GM23248 (cell line): ENCODE measurements around the gene PRICKLE1. TPM values are rescaled to one million over a fixed set of nuclear protein-coding genes. Genes with fewer than 3 reads are reported as not detected.
A peak's percentile ranks its signal among the peaks of the same experiment; 100 is the strongest.

ENCODE experiments used
- DNase-seq: peaks from one replicate; pipeline ENCODE4 v3.0.0-alpha.2; 2015
- H2AFZ ChIP-seq: fragments of 200-600 bp; sonication (generic); 2 replicates; pipeline ENCODE4 v1.6.1; 2016; ENCODE audit warnings: antibody characterized with exemption
- H3F3A ChIP-seq: fragments of 200-600 bp; sonication (generic); 2 replicates; pipeline ENCODE4 v1.6.1; 2016; ENCODE audit warnings: mild to moderate bottlenecking, antibody characterized with exemption, mixed run types; ENCODE audit not compliant: insufficient read depth
- H3K27ac ChIP-seq: fragments of 200-600 bp; sonication (generic); 2 replicates; pipeline ENCODE4 v1.5.1; 2016; ENCODE audit warnings: mild to moderate bottlenecking
- H3K27me3 ChIP-seq: fragments of 200-600 bp; sonication (generic); replicated peaks from 2 replicates; pipeline ENCODE4 v1.6.1; 2016; ENCODE audit warnings: mild to moderate bottlenecking; ENCODE audit not compliant: insufficient read depth
- H3K36me3 ChIP-seq: fragments of 200-600 bp; sonication (generic); 2 replicates; pipeline ENCODE4 v1.6.1; 2016; ENCODE audit warnings: low read depth, mild to moderate bottlenecking
- H3K4me1 ChIP-seq: fragments of 200-600 bp; sonication (generic); 2 replicates; pipeline ENCODE4 v1.6.1; 2016; ENCODE audit warnings: mild to moderate bottlenecking; ENCODE audit not compliant: insufficient read depth
- H3K4me2 ChIP-seq: fragments of 200-600 bp; sonication (generic); one replicate; pipeline ENCODE4 v1.6.1; 2016; ENCODE audit warnings: mild to moderate bottlenecking; ENCODE audit not compliant: unreplicated experiment
- H3K4me3 ChIP-seq: fragments of 200-600 bp; sonication (generic); 2 replicates; pipeline ENCODE4 v1.5.1; 2016; ENCODE audit warnings: mild to moderate bottlenecking
- H3K79me2 ChIP-seq: fragments of 200-600 bp; sonication (generic); 2 replicates; pipeline ENCODE4 v1.6.1; 2016; ENCODE audit warnings: mild to moderate bottlenecking; ENCODE audit not compliant: insufficient read depth
- H3K9ac ChIP-seq: fragments of 200-600 bp; sonication (generic); 2 replicates; pipeline ENCODE4 v1.6.1; 2016; ENCODE audit warnings: mild to moderate bottlenecking
- H3K9me2 ChIP-seq: fragments of 200-600 bp; sonication (generic); 2 replicates; pipeline ENCODE4 v1.6.1; 2016; ENCODE audit warnings: mixed run types, mild to moderate bottlenecking, moderate library complexity; ENCODE audit not compliant: insufficient read depth
- H3K9me3 ChIP-seq: fragments of 200-600 bp; sonication (generic); one replicate; pipeline ENCODE4 v1.6.1; 2017; ENCODE audit warnings: low read depth
- H4K20me1 ChIP-seq: fragments of 200-600 bp; sonication (generic); 2 replicates; pipeline ENCODE4 v1.6.0; 2016; ENCODE audit not compliant: insufficient read depth
- EZH2 ChIP-seq: fragments of 200-600 bp; sonication (generic); IDR thresholded peaks from 2 replicates; pipeline ENCODE4 v1.6.1; 2018; ENCODE audit warnings: antibody characterized with exemption, mild to moderate bottlenecking; ENCODE audit not compliant: insufficient read depth, poor library complexity, severe bottlenecking
- EZH2phosphoT487 ChIP-seq: fragments of 200-600 bp; sonication (generic); IDR thresholded peaks from 2 replicates; pipeline ENCODE4 v1.6.1; 2018; ENCODE audit warnings: antibody characterized with exemption, moderate library complexity, mild to moderate bottlenecking, low read depth; ENCODE audit not compliant: insufficient read depth
- WGBS, 2 experiments: methylation state at CpG; one replicate each; pipeline ENCODE4 v1.1.6; 2015 to 2017; ENCODE audit warnings: low lambda C conversion rate in 2 of 2, low coverage in 1 of 2; ENCODE audit errors: missing lambda C conversion rate in 2 of 2; 5-methylcytosine and 5-hydroxymethylcytosine counted together
- in situ Hi-C: fragments of 300-500 bp; cut with MboI; formaldehyde crosslinking; loops from 2 replicates; pipeline ENCODE4 v1.15.0; 2020
- polyA plus RNA-seq: library from polyadenylated mRNA; unstranded; fragments of >200 nt; fragmentation: Nextera tagmentation; extraction: Ambion mirVana; gene quantifications from 2 replicates; pipeline ENCODE4 v1.2.1, GENCODE V29; 2016
- total RNA-seq: library from RNA; depleted of rRNA; stranded (reverse); fragments of >200 nt; shearing (Covaris generic); gene quantifications from 2 replicates; pipeline ENCODE4 v1.2.3, GENCODE V29; 2014

The PRICKLE1 gene
- total and polyA plus RNA-seq, 2 experiments from 2014 or later, result 12.9 to 25.7 TPM

- TF ChIP-seq EZH2phosphoT487 (no peak), EZH2 (no peak)
- Histone ChIP-seq H3K4me1 (peaks cover 26% of the 10 kb centered on the region), H3K4me3 (no peak overlapping the region), H2AFZ (no peak overlapping the region), H3K4me2 (no peak overlapping the region), H3K27ac (peak overlapping the region; percentile 51), H3K9ac (no peak overlapping the region), H3K36me3 (no peaks in the 10 kb centered on the region), H3F3A (peaks cover 10% of the 10 kb centered on the region; the same call in 1 of the 2 replicates), H3K9me2 (no peaks in the 10 kb centered on the region), H4K20me1 (no peaks in the 10 kb centered on the region), H3K79me2 (no peaks in the 10 kb centered on the region), H3K9me3 (no peaks in the 10 kb centered on the region), H3K27me3 (no peaks in the 10 kb centered on the region)
- 93 to 95% methylated on average over 3 of the region's 3 CpGs for WGBS, 2 experiments
- peak; percentile 70 for DNase-seq
- in situ Hi-C loops, result no loop called here
Observed at GRCh38 chr12:42421844-42422779, 167.4 kb downstream of the PRICKLE1 start.

GRCh38 chr12:42420395-42420794 is 169.2 kb downstream of the PRICKLE1 start:
- Histone ChIP-seq H3K9me3 (no peaks in the 10 kb centered on the region), H3K36me3 (no peaks in the 10 kb centered on the region), H3K27ac (no peak overlapping the region), H3K79me2 (peaks cover 6% of the 10 kb centered on the region; the same call in 1 of the 2 replicates), H3K4me3 (no peak overlapping the region), H3K9ac (no peak overlapping the region), H3K27me3 (no peaks in the 10 kb centered on the region), H3K9me2 (no peaks in the 10 kb centered on the region), H4K20me1 (no peaks in the 10 kb centered on the region), H3F3A (peaks cover 10% of the 10 kb centered on the region; the same call in 1 of the 2 replicates), H3K4me2 (no peak overlapping the region), H3K4me1 (peaks cover 15% of the 10 kb centered on the region), H2AFZ (no peak overlapping the region)
- TF ChIP-seq EZH2 (no peak), EZH2phosphoT487 (no peak)
- in situ Hi-C loops, result no loop called here
- 95 to 100% methylated on average over 1 to 3 of the region's 3 CpGs for WGBS, 2 experiments
- no peak for DNase-seq

- Histone ChIP-seq H2AFZ (no peak overlapping the region), H3K27me3 (no peaks in the 10 kb centered on the region), H3F3A (peaks cover 6% of the 10 kb centered on the region; the same call in 1 of the 2 replicates), H3K4me2 (no peak overlapping the region), H3K9me2 (no peaks in the 10 kb centered on the region), H3K9me3 (no peaks in the 10 kb centered on the region), H4K20me1 (no peaks in the 10 kb centered on the region), H3K27ac (no peak overlapping the region), H3K36me3 (no peaks in the 10 kb centered on the region), H3K4me3 (no peak overlapping the region), H3K9ac (no peak overlapping the region), H3K79me2 (peaks cover 10% of the 10 kb centered on the region), H3K4me1 (no peaks in the 10 kb centered on the region)
- TF ChIP-seq EZH2phosphoT487, result no peak
- TF ChIP-seq EZH2, result no peak
- in situ Hi-C loops, result no loop called here
- no peak for DNase-seq
- WGBS, 2 experiments, result 80 to 81% methylated on average over 1 of the region's 1 CpG
Observed at GRCh38 chr12:42410340-42410739, 179.2 kb downstream of the PRICKLE1 start.

- in situ Hi-C loops, result no loop called here
Observed at GRCh38 chr12:42409471-42409870, 180.1 kb downstream of the PRICKLE1 start.

More at GRCh38 chr12:42409471-42409870, 180.1 kb downstream of the PRICKLE1 start:
- Histone ChIP-seq H3K4me2 (no peak overlapping the region), H3K27me3 (no peaks in the 10 kb centered on the region), H3K9ac (no peak overlapping the region), H4K20me1 (no peaks in the 10 kb centered on the region), H3K36me3 (no peaks in the 10 kb centered on the region), H3K4me3 (no peak overlapping the region), H3K9me2 (no peaks in the 10 kb centered on the region), H3K9me3 (no peaks in the 10 kb centered on the region), H3K4me1 (no peaks in the 10 kb centered on the region), H3K27ac (no peak overlapping the region), H3F3A (peaks cover 6% of the 10 kb centered on the region; the same call in 1 of the 2 replicates), H3K79me2 (peaks cover 4% of the 10 kb centered on the region; the same call in 1 of the 2 replicates), H2AFZ (no peak overlapping the region)
- TF ChIP-seq EZH2phosphoT487 (no peak), EZH2 (no peak)
- WGBS, 2 experiments, result 94 to 98% methylated on average over 2 of the region's 2 CpGs
- no peak for DNase-seq
